MM.1S (cell line): Measurements from ENCODE around the gene ALKBH6.
A peak's percentile ranks its signal among the peaks of the same experiment; 100 is the strongest.

ENCODE experiments used
- DNase-seq: peaks from one replicate; pipeline ENCODE4 v3.0.0-alpha.2; 2015
- H2AFZ ChIP-seq: fragments of 300-600 bp; sonication (generic); 2 replicates; pipeline ENCODE4 v1.6.0; 2016; ENCODE audit warnings: antibody characterized with exemption, low read length
- H3F3A ChIP-seq: fragments of 300-600 bp; sonication (generic); 2 replicates; pipeline ENCODE4 v1.6.1; 2016; ENCODE audit warnings: mild to moderate bottlenecking, antibody characterized with exemption, low read length, moderate library complexity, mixed read lengths; ENCODE audit not compliant: insufficient read depth
- H3K27ac ChIP-seq: fragments of 300-600 bp; sonication (generic); 2 replicates; pipeline ENCODE4 v1.5.1; 2016; ENCODE audit warnings: mild to moderate bottlenecking, low read length
- H3K27me3 ChIP-seq: fragments of 300-600 bp; sonication (generic); replicated peaks from 2 replicates; pipeline ENCODE4 v1.6.0; 2016; ENCODE audit warnings: low read length; ENCODE audit not compliant: insufficient read depth
- H3K36me3 ChIP-seq: fragments of 300-600 bp; sonication (generic); replicated peaks from 2 replicates; pipeline ENCODE4 v1.6.1; 2016; ENCODE audit warnings: mild to moderate bottlenecking, low read length, mixed read lengths; ENCODE audit not compliant: insufficient read depth
- H3K4me1 ChIP-seq: fragments of 300-600 bp; sonication (generic); 2 replicates; pipeline ENCODE4 v1.6.1; 2016; ENCODE audit warnings: low read length, mixed read lengths
- H3K4me2 ChIP-seq: fragments of 300-600 bp; sonication (generic); 2 replicates; pipeline ENCODE4 v1.6.0; 2016; ENCODE audit warnings: low read depth, low read length
- H3K4me3 ChIP-seq: fragments of 300-600 bp; sonication (generic); 2 replicates; pipeline ENCODE4 v1.5.1; 2016; ENCODE audit warnings: low read length, mixed read lengths
- H3K79me2 ChIP-seq: fragments of 300-600 bp; sonication (generic); 2 replicates; pipeline ENCODE4 v1.6.1; 2016; ENCODE audit warnings: mixed run types, low read length, mixed read lengths
- H3K9ac ChIP-seq: fragments of 300-600 bp; sonication (generic); 2 replicates; pipeline ENCODE4 v1.6.1; 2016; ENCODE audit warnings: low read length, mixed read lengths
- H3K9me2 ChIP-seq: fragments of 300-600 bp; sonication (generic); replicated peaks from 2 replicates; pipeline ENCODE4 v1.6.1; 2016; ENCODE audit warnings: mild to moderate bottlenecking, low read length, mixed read lengths; ENCODE audit not compliant: insufficient read depth
- H3K9me3 ChIP-seq: fragments of 300-600 bp; sonication (generic); replicated peaks from 2 replicates; pipeline ENCODE4 v1.6.1; 2016; ENCODE audit warnings: mild to moderate bottlenecking, low read length, mixed read lengths; ENCODE audit not compliant: insufficient read depth
- H4K20me1 ChIP-seq: fragments of 300-600 bp; sonication (generic); 2 replicates; pipeline ENCODE4 v1.6.1; 2016; ENCODE audit warnings: mild to moderate bottlenecking, low read length, moderate library complexity, mixed read lengths; ENCODE audit not compliant: insufficient read depth
- EZH2 ChIP-seq: fragments of 300-600 bp; sonication (generic); optimal IDR thresholded peaks from 2 replicates; pipeline ENCODE3; 2017; ENCODE audit warnings: low read depth, mild to moderate bottlenecking, antibody characterized with exemption, low read length, mixed read lengths
- EZH2phosphoT487 ChIP-seq: fragments of 300-600 bp; sonication (generic); IDR thresholded peaks from 2 replicates; pipeline ENCODE4 v1.6.1; 2018; ENCODE audit warnings: antibody characterized with exemption, low read length
- TF ChIP-seq, protein P1 (sequence below): fragments of 300-600 bp; sonication (generic); IDR thresholded peaks from 2 replicates; pipeline ENCODE4 v1.5.1; 2016; ENCODE audit warnings: antibody characterized with exemption, low read length, mixed read lengths

The ALKBH6 gene

DNA sequence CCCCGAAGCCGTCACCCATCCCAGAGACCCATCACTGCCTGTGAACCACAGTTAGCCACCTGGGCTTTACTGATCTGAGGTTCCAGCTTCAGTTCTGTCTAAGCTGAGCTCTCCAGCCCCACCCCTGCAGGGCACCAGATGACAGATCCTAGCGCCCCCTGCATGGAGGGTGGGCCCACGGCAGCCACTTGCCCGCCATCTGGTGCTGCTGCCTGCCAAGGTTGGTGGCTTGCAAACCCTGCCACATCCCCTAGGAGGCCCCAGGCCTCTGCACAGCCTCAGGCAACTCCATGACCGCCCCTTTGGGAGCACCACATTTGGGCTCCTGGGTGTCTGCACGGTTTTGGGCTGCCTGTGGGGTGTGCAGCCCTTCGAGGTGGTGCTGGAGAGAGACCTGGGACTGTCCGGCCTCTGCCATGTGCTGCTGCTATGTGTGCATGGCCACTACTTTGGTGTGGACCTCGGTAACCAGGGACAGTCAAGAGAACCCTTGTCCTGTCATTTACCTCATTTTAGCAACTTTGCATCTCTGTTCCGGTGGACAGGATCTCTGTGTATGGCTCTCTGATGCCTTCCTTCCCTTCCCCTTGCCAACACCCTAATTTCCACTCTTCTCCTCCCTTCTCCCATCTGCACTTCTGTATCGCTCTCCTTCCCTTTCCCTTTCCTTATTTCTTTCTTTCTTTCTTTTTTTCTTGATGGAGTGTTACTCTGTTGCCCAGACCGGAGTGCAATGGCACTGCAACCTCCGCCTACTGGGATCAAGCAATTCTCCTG, 36.4 kb downstream of the ALKBH6 start:
- no peaks in the 10 kb centered on the region for H3F3A ChIP-seq
- TF ChIP-seq, protein P1, sequence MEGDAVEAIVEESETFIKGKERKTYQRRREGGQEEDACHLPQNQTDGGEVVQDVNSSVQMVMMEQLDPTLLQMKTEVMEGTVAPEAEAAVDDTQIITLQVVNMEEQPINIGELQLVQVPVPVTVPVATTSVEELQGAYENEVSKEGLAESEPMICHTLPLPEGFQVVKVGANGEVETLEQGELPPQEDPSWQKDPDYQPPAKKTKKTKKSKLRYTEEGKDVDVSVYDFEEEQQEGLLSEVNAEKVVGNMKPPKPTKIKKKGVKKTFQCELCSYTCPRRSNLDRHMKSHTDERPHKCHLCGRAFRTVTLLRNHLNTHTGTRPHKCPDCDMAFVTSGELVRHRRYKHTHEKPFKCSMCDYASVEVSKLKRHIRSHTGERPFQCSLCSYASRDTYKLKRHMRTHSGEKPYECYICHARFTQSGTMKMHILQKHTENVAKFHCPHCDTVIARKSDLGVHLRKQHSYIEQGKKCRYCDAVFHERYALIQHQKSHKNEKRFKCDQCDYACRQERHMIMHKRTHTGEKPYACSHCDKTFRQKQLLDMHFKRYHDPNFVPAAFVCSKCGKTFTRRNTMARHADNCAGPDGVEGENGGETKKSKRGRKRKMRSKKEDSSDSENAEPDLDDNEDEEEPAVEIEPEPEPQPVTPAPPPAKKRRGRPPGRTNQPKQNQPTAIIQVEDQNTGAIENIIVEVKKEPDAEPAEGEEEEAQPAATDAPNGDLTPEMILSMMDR = peak; percentile 30
- TF ChIP-seq EZH2 (no peak), EZH2phosphoT487 (no peak)
- no peaks in the 10 kb centered on the region for H3K79me2 ChIP-seq
- H2AFZ ChIP-seq = no peak overlapping the region
- H3K27me3 ChIP-seq = peaks cover 69% of the 10 kb centered on the region
- no peak overlapping the region for H3K27ac ChIP-seq
- H3K9me3 ChIP-seq = no peaks in the 10 kb centered on the region
- no peak overlapping the region for H3K4me2 ChIP-seq
- no peak overlapping the region for H3K4me3 ChIP-seq
- DNase-seq = no peak
- H3K9me2 ChIP-seq = no peaks in the 10 kb centered on the region
- H4K20me1 ChIP-seq = no peaks in the 10 kb centered on the region
- no peaks in the 10 kb centered on the region for H3K4me1 ChIP-seq
- no peaks in the 10 kb centered on the region for H3K36me3 ChIP-seq
- no peak overlapping the region for H3K9ac ChIP-seq

DNA sequence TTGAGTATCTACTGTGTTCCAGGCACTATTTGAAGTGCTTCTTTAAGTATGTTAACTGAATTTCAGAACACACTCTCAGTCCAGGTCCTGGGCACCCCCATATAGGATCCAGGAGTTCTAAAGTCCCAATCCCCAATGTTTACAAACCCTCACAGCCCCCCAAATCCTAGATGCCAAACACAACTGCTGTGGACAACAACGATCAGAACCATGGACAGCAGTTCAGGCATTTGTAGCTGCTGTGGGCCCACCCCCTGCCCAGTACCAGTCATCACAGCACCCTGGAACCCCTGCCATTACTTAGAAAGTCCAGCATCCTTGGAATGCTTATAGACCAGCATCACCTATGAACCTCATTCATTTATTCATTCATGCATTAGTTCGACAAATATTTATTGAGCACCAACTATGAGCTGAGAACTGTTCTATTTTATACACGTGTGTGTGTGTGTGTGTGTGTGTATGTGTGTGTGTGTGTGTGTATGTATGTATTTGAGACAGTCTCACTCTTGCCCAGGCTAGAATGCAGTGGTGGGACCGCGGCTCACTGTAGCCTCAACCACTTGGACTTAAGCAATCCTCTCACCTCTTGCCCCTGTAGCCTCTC, 38.3 kb downstream of the ALKBH6 start:
- TF ChIP-seq EZH2 = no peak
- Histone ChIP-seq H3K27ac (no peak overlapping the region), H3K4me3 (no peak overlapping the region), H3F3A (no peaks in the 10 kb centered on the region), H3K9ac (no peak overlapping the region), H3K4me2 (no peak overlapping the region), H2AFZ (no peak overlapping the region), H3K79me2 (no peaks in the 10 kb centered on the region), H3K4me1 (no peaks in the 10 kb centered on the region), H4K20me1 (no peaks in the 10 kb centered on the region), H3K27me3 (peaks cover 65% of the 10 kb centered on the region), H3K9me2 (no peaks in the 10 kb centered on the region), H3K9me3 (no peaks in the 10 kb centered on the region), H3K36me3 (no peaks in the 10 kb centered on the region)
- DNase-seq = no peak

DNA sequence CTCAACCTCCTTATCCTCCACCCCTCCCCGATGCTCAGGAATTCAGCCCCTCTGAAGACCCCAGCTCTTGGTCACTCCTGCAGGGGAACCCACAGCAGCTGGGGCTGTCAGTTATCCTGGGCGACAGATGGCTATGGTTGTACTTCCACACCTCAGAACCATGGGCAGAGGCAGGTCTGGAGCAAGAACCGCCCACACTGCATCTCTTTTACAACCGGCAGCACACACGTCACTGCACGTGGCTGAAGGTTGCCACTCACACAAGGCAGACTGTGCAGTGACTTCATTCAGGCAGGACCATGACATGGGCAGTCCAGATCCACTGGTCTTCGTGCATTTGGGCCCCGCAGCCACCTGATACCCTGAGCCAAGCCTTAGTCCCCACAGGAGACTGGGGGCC, 40.5 kb downstream of the ALKBH6 start:
- Histone ChIP-seq H3K4me2 (no peak overlapping the region), H3K79me2 (no peaks in the 10 kb centered on the region), H3K27me3 (peaks cover 62% of the 10 kb centered on the region), H2AFZ (no peak overlapping the region), H3K4me3 (no peak overlapping the region), H3K9me3 (no peaks in the 10 kb centered on the region), H3K9me2 (no peaks in the 10 kb centered on the region), H3K9ac (no peak overlapping the region), H3F3A (no peaks in the 10 kb centered on the region), H3K4me1 (no peaks in the 10 kb centered on the region), H4K20me1 (no peaks in the 10 kb centered on the region), H3K36me3 (no peaks in the 10 kb centered on the region), H3K27ac (no peak overlapping the region)
- TF ChIP-seq, protein P1 = no peak
- TF ChIP-seq EZH2phosphoT487 (no peak), EZH2 (no peak)
- DNase-seq = no peak

DNA sequence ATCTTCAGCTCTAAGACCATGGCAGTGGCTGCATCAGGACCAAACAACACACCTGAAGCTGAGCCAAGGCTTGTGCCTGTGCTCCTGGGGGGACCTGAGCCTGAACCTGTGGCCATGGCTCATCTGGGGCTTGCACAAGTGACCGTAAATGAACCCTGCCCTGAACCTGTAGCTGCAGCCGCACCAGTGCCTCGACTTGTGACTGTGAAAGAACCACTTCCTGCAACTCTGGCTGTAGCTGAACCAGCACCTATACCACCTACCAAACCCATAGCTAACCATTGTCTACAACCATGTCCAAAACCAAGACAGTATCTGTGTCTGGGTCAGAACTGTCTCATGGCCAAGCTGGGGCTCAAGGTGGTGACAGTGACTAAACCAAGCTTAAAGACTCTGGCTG, 47.2 kb downstream of the ALKBH6 start:
- Histone ChIP-seq H3K9me2 (no peaks in the 10 kb centered on the region), H3K27me3 (peaks cover 59% of the 10 kb centered on the region), H3K4me2 (no peak overlapping the region), H3K27ac (no peak overlapping the region), H3K4me1 (no peaks in the 10 kb centered on the region), H3K9me3 (no peaks in the 10 kb centered on the region), H3K79me2 (no peaks in the 10 kb centered on the region), H2AFZ (no peak overlapping the region), H3K4me3 (no peak overlapping the region), H4K20me1 (no peaks in the 10 kb centered on the region), H3K36me3 (no peaks in the 10 kb centered on the region), H3F3A (no peaks in the 10 kb centered on the region), H3K9ac (no peak overlapping the region)
- TF ChIP-seq EZH2 (no peak), EZH2phosphoT487 (no peak)
- TF ChIP-seq, protein P1 = no peak
- no peak for DNase-seq
